Nephron progenitor cell (in vitro differentiated cells): Measurements from ENCODE around the gene FAM53B.
"Not testable (repeated sequence)": the region's sequence is repeated elsewhere in the genome, so short reads cannot be mapped to it uniquely, and the experiment has no call there.

Experiments
- DNase-seq: peaks from one replicate; pipeline ENCODE4 v3.0.0; 2021
- H3K27ac Mint-ChIP-seq: 2 replicates; pipeline ENCODE4 v1.8.0; 2021; ENCODE audit warnings: mild to moderate bottlenecking, moderate library complexity, mixed read lengths
- H3K27me3 Mint-ChIP-seq: 2 replicates; pipeline ENCODE4 v1.8.0; 2021; ENCODE audit warnings: mild to moderate bottlenecking, low read depth, mixed read lengths; ENCODE audit not compliant: poor library complexity
- H3K36me3 Mint-ChIP-seq: 2 replicates; pipeline ENCODE4 v1.8.0; 2021; ENCODE audit warnings: low read depth, mixed read lengths
- H3K4me1 Mint-ChIP-seq: 2 replicates; pipeline ENCODE4 v1.8.0; 2021; ENCODE audit warnings: mixed read lengths
- H3K4me3 Mint-ChIP-seq: 2 replicates; pipeline ENCODE4 v1.8.0; 2021; ENCODE audit warnings: mild to moderate bottlenecking, moderate library complexity, mixed read lengths
- H3K9me3 Mint-ChIP-seq: 2 replicates; pipeline ENCODE4 v1.8.0; 2021; ENCODE audit warnings: mild to moderate bottlenecking, moderate library complexity, mixed read lengths
- CTCF ChIP-seq: fragments of 200-600 bp; sonication (generic); IDR thresholded peaks from 2 replicates; pipeline ENCODE4 v1.5.0; 2021; ENCODE audit warnings: antibody characterized with exemption

The FAM53B gene

GRCh38 chr10:124748953-124749645 is 4.9 kb upstream of the FAM53B start:
- H3K4me1 Mint-ChIP-seq, result peaks cover 18% of the 10 kb centered on the region
- H3K4me3 Mint-ChIP-seq, result no peak overlapping the region
- TF ChIP-seq CTCF, result no peak
- H3K27me3 Mint-ChIP-seq, result no peaks in the 10 kb centered on the region
- H3K9me3 Mint-ChIP-seq, result no peaks in the 10 kb centered on the region
- H3K27ac Mint-ChIP-seq, result no peak overlapping the region
- DNase-seq, result no peak
- H3K36me3 Mint-ChIP-seq, result peaks cover 13% of the 10 kb centered on the region

- Mint-ChIP-seq H3K36me3 (peaks cover 12% of the 10 kb centered on the region), H3K27me3 (no peaks in the 10 kb centered on the region), H3K4me3 (no peak overlapping the region), H3K4me1 (peaks cover 18% of the 10 kb centered on the region), H3K27ac (no peak overlapping the region), H3K9me3 (no peaks in the 10 kb centered on the region)
- no peak for TF ChIP-seq CTCF
- no peak for DNase-seq
Measured at GRCh38 chr10:124748166-124748565, 4.0 kb upstream of the FAM53B start.

GRCh38 chr10:124747745-124748144 is 3.6 kb upstream of the FAM53B start:
- no peak for TF ChIP-seq CTCF
- Mint-ChIP-seq H3K4me1 (peaks cover 20% of the 10 kb centered on the region), H3K4me3 (no peak overlapping the region), H3K9me3 (no peaks in the 10 kb centered on the region), H3K27ac (no peak overlapping the region), H3K27me3 (peaks cover under 1% of the 10 kb centered on the region), H3K36me3 (peaks cover 10% of the 10 kb centered on the region)
- DNase-seq, result no peak

GRCh38 chr10:124746992-124747391 is 2.8 kb upstream of the FAM53B start:
- H3K27me3 Mint-ChIP-seq, result peaks cover 2% of the 10 kb centered on the region
- H3K27ac Mint-ChIP-seq, result no peak overlapping the region
- H3K4me3 Mint-ChIP-seq, result no peak overlapping the region
- peaks cover 7% of the 10 kb centered on the region for H3K36me3 Mint-ChIP-seq
- no peak for DNase-seq
- peaks cover 28% of the 10 kb centered on the region for H3K4me1 Mint-ChIP-seq
- no peak for TF ChIP-seq CTCF
- no peaks in the 10 kb centered on the region for H3K9me3 Mint-ChIP-seq

- H3K4me3 Mint-ChIP-seq, H3K9me3 Mint-ChIP-seq, H3K27me3 Mint-ChIP-seq, DNase-seq, H3K27ac Mint-ChIP-seq, H3K36me3 Mint-ChIP-seq: not testable (repeated sequence)
- H3K4me1 Mint-ChIP-seq, result peaks cover 33% of the 10 kb centered on the region
Measured at GRCh38 chr10:124746447-124746846, 2.3 kb upstream of the FAM53B start.

- peak overlapping the region; percentile 61 for H3K4me3 Mint-ChIP-seq
- no peak overlapping the region for H3K27ac Mint-ChIP-seq
- TF ChIP-seq CTCF, result peak; percentile 42
- H3K36me3 Mint-ChIP-seq, result no peaks in the 10 kb centered on the region
- peaks cover 2% of the 10 kb centered on the region for H3K27me3 Mint-ChIP-seq
- peaks cover 41% of the 10 kb centered on the region for H3K4me1 Mint-ChIP-seq
- no peak for DNase-seq
- no peaks in the 10 kb centered on the region for H3K9me3 Mint-ChIP-seq
Measured at GRCh38 chr10:124745673-124746072, 1.5 kb upstream of the FAM53B start.
